GM12891 (cell line): ENCODE data around the gene MICB. TPM values are rescaled to one million over a fixed set of nuclear protein-coding genes. Genes with fewer than 3 reads are reported as not detected.
"Not testable (repeated sequence)": the region's sequence is repeated elsewhere in the genome, so short reads cannot be mapped to it uniquely, and the experiment has no call there.

Experiments
- DNase-seq: peaks from one replicate; pipeline ENCODE4 v3.0.0; 2011; ENCODE audit warnings: low spot score; ENCODE audit not compliant: insufficient read length
- FAIRE-seq: peaks from 2 replicates; lab custom pipeline; 2011; peaks lifted over from hg19 to GRCh38; lab: Jason Lieb, UNC
- PAX5 ChIP-seq: IDR thresholded peaks from 2 replicates; pipeline ENCODE4 v1.6.1; 2011; ENCODE audit warnings: low read length, moderate library complexity, mild to moderate bottlenecking; ENCODE audit not compliant: insufficient read depth, severe bottlenecking
- POLR2A ChIP-seq: IDR thresholded peaks from 2 replicates; pipeline ENCODE4 v1.6.1; 2011; ENCODE audit warnings: low read depth, low read length, control low read depth
- POLR2AphosphoS5 ChIP-seq: IDR thresholded peaks from 2 replicates; pipeline ENCODE4 v1.6.1; 2011; ENCODE audit warnings: low read depth, low read length, control low read depth
- POU2F2 ChIP-seq: IDR thresholded peaks from 2 replicates; pipeline ENCODE4 v1.6.1; 2011; ENCODE audit warnings: low read depth, mild to moderate bottlenecking, control low read depth, low read length, moderate library complexity
- SPI1 ChIP-seq: IDR thresholded peaks from 2 replicates; pipeline ENCODE4 v1.6.1; 2011; ENCODE audit warnings: low read depth, low read length, control low read depth
- TAF1 ChIP-seq: IDR thresholded peaks from 2 replicates; pipeline ENCODE4 v1.6.1; 2011; ENCODE audit warnings: low read depth, low read length, control low read depth
- polyA plus RNA-seq: library from polyadenylated mRNA; unstranded; fragments of >200 nt; gene quantifications from one replicate; pipeline ENCODE4 v1.2.1, GENCODE V29; 2012; ENCODE audit warnings: low read depth, missing spikeins, inconsistent platforms; ENCODE audit not compliant: missing spikeins

The MICB gene
- 6.9 TPM for polyA plus RNA-seq

DNA sequence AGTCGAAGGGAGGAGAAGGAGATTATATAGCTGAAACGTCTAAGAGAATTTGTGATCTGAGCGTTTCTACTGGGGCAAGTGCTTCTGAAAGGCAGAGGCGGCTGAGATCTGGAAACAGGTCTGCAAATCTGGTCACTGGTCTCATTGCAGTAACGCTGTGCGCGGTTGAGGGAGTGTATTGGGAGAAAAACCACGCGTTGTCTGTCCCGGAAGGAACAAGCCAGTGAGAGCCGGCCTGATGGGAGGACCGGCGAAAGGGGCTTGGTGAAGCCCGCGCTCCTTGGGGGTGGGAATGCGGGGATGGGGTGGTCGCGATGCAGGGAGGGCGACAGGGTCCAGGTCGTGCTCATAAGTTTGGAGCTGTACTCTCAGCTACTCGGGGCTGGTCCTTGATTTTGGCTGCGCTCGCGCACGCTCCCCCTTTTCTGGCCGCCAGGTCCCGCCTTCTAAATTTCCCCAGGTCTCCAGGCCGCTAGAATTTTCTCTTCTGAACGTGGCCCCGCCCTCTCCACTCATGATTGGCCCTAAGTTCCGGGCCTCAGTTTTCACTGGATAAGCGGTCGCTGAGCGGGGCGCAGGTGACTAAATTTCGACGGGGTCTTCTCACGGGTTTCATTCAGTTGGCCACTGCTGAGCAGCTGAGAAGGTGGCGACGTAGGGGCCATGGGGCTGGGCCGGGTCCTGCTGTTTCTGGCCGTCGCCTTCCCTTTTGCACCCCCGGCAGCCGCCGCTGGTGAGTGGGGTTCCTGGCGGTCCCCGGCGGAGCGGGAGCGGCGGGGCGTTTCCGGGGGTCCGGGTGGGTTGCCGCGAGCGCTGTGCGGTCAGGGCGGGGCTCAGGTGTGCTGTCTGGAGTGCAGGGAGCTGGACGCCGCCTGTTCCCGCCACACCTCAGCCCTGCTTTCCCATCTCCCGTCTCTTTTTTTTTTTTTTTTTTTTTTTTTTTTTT is at the start of gene MICB:
Gene MICB, plus strand, starts transcription at position 615 of the 946 bp plus-strand sequence. Its CDS starts 49 bp downstream, at position 664.
- TF ChIP-seq POLR2AphosphoS5: no peak
- 0 out of 2 replicates have a peak, but pooled peaks have one; percentile 34 for TF ChIP-seq POLR2A
- FAIRE-seq (peak; percentile 80), DNase-seq (peak; percentile 69)

DNA sequence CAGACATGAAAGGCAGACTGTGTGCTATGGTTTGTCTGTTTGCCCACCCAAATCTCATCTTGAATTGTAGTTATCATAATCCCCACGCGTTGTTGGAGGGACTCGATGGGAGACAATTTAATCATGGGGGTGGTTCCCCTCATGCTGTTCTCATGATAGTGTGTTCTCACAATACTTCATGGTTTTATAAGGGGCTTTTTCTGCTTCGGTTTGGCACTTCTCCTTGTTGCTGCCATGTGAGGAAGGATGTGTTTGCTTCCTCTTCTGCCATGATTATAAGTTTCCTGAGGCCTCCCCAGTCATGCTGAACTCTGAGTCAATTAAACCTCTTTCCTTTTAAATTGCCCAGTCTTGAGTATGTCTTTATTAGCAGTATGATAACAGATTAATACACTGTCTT is 47.2 kb upstream of the MICB start:
- FAIRE-seq (no peak), DNase-seq (no peak)
- TF ChIP-seq PAX5 (no peak), TAF1 (no peak), POU2F2 (no peak), POLR2AphosphoS5 (no peak), POLR2A (no peak), SPI1 (no peak)

DNA sequence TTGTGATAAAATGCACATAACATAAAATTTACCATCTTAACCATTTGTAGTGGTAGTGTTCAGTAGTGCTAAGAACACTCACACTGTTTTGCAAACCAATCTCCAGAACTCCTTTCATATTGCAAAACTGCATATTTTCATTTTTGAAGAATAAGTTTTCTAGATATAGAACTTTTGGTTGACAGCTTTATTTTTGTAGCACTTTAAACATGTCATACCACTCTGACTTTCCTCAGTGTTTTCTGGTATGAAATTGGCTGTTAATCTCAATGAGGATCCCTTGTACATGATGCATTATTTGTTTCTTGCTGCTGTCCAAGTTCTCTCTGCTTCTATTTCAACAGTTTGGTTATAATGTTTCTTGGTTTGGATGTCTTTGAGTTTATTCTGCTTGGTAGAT is 45.1 kb upstream of the MICB start:
- TF ChIP-seq POU2F2: no peak
- TF ChIP-seq SPI1: no peak
- TF ChIP-seq PAX5: no peak
- TF ChIP-seq TAF1: no peak
- no peak for TF ChIP-seq POLR2A
- TF ChIP-seq POLR2AphosphoS5: no peak
- DNase-seq (no peak), FAIRE-seq (no peak)

DNA sequence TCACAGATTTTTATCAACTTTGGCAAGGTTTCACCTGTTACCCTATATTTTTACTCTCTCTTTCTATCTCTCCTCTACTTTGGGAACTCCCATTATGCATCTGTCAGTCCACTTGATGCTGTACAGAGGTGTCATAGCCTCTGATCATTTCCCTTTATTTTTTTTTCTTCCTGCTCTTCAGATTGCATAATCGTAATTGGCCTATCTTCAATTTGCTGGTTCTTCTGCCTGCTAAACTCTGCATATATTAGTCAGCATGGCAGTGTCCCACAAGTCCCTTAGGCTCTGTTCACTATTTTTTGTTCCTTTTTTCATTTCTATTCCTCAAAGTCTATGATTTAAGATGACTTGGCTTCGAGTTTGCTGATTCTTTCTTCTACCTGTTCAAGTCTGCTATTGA is 44.7 kb upstream of the MICB start:
- FAIRE-seq (no peak), DNase-seq (no peak)
- no peak for TF ChIP-seq TAF1
- TF ChIP-seq SPI1: no peak
- TF ChIP-seq PAX5: no peak
- TF ChIP-seq POU2F2: no peak
- TF ChIP-seq POLR2AphosphoS5: no peak
- TF ChIP-seq POLR2A: no peak

DNA sequence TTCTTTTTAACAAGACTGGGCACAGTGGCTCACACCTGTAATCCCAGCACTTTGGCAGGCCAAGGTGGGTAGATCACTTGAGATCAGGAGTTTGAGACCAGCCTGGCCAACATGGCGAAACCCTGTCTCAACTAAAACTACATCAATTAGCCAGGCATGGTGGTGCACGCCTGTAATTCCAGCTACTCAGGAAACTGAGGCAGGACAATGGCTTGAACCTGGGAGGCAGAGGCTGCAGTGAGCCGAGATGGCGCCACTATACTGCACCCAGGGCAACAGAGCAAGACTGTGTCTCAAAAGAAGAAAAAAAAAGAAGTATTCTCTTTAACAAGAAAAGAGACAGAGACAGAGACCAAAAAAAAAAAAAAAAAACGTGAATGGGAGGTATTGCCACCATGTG is 38.1 kb upstream of the MICB start:
- not testable (repeated sequence) for DNase-seq, FAIRE-seq

DNA sequence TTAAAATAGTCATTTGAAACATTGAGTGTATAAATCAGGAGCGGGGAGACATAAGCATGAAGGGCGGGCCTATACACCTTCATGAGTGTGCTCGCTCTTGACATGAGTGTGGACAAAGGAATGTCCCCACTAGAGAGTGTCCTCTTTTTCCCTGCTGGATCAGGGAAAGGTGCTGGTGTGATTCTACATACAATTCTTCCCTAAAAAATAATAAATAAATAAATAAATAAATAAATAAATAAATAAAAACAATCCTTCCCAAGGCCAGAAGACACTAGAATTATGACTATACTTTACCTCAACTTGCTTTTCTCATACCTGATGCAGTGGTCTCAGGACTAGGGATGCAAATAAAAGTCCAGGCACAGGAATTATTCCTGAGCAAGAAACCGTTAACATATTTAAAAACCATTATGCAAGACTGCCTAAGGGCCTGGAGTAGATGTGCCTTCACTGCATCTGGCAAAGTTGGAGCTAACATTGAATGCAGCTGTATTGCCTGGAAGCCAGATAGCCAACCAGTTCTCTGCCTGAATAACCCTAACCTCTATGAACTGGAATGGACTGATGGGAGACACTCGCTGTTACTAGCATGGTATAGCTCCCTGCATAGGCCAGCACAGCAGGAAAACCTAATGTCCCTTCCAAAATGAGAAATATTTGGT is 37.5 kb upstream of the MICB start:
- FAIRE-seq: no peak
- no peak for DNase-seq
- TF ChIP-seq TAF1 (no peak), POU2F2 (no peak), SPI1 (no peak)

DNA sequence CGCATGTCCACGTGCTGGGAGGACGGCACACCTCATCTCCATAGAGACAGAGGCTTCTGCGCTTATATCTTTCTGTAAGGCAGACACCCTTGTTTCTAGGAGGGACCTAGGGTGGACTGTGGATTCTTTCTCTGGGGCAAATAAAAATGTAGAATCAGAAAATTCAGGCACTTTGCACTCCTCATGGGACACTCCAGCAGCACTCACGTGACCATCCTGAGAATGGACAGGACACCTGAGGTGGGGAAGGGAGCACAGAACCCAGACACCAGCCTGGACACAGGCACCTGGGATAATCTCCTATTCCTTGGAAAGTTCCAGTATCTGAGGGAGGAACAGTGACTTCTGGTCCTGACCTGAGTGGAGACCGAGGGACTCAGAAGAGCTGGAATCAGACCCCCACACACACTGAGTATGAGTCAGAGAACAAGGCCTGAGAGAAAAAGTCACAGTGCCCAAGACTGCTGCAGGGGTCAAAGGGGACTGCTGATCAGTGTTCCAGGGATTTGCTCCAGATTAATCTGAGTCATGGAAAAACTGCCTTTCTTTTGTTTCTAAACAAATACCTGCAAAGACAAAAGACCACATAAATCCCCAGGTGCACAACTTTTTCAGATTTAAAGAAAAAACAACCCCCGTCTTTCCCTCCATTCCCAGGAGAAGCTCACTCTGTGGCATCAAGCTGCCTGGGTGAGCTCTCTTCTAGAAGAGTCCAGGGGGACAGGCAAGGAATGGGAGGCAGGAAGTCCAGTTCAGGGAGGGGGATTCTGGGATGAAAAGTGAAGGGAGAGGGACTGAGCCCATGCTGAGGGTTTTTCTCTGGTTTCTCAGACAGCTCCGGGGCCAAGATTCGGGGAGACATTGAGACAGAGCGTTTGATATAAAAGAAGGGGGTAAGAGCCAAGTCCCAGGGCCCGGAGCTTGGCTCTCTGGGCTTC is 35.6 kb upstream of the MICB start:
- DNase-seq (no peak), FAIRE-seq (peak; percentile 31)
- TF ChIP-seq TAF1 (no peak), PAX5 (no peak), POLR2AphosphoS5 (no peak), SPI1 (no peak), POU2F2 (no peak), POLR2A (no peak)

DNA sequence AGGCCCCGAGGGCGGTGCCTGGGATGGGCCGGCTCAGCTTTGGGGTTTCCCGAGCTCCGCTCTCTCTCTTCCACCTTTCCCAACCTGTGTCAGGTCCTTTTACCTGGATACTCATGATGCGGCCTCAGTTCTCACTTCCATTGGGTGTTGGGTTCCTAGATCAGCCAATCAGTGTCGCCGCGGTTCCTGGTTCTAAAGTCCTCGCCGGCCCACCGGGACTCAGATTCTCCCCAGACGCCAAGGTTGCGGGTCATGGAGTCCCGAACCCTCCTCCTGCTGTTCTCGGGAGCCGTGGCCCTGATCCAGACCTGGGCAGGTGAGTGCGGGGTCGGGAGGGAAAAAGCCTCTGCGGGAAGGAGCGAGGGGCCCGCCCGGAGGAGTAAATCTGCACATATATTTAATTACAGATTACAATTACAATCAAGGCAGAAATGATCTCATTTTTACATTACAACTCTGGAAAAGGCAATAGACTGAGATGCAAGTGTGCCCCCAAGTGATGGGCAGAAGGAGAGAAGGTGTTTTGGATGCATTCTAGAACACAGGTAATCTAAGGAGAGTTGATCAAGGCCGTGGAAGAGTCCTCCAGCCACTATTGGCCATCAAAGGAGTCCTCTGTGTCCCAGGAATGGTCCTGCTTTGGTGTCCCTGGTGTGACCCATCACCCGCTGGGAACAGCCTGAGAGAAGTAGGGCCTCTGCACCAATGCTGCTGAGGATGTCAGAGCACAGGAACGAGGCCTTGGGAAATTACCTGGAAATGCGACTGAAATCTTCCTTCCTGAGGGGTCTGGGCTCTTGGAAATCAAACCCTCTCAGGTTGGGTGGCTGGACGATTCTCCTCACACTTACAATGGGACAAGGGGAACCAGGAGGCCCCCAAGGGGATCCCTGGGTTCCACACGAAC is 34.7 kb upstream of the MICB start:
- peak; percentile 84 for FAIRE-seq
- DNase-seq: peak; percentile 70
- peak; percentile 95 for TF ChIP-seq TAF1
- peak; percentile 98 for TF ChIP-seq POLR2AphosphoS5
- TF ChIP-seq POLR2A: peak; percentile 98
- no peak for TF ChIP-seq SPI1
- peak; percentile 90 for TF ChIP-seq POU2F2
- no peak for TF ChIP-seq PAX5
